ENCODE data around the gene CCDC63. TPM values are rescaled to one million over a fixed set of nuclear protein-coding genes. Genes with fewer than 3 reads are reported as not detected.

CCDC63 gene
- total and polyA plus RNA-seq, 2 donors (not counting 1 experiment from before 2014, with no cell fraction given): not detected

GRCh38 chr12:110811972-110812371, 34.8 kb upstream of the CCDC63 start:
- Histone ChIP-seq H3K9me3 (ENCODE audit: control insufficient read depth, insufficient read depth, low read depth, low read length) (no peaks in the 10 kb centered on the region), H3K27ac (ENCODE audit: insufficient read depth, low read length) (no peak overlapping the region), H4K20me1 (ENCODE audit: control insufficient read depth, extremely low read depth, insufficient read depth, low read length) (no peaks in the 10 kb centered on the region), H3K9ac (ENCODE audit: insufficient read depth, low read length) (no peak overlapping the region), H3K4me1 (ENCODE audit: control insufficient read depth, extremely low read depth, insufficient read depth, low read length) (no peaks in the 10 kb centered on the region), H3K4me2 (ENCODE audit: extremely low read depth, insufficient read depth, low read length) (no peak overlapping the region), H2AFZ (ENCODE audit: low read length) (no peak overlapping the region), H3K27me3 (ENCODE audit: control insufficient read depth, insufficient read depth, low read length) (no peaks in the 10 kb centered on the region), H3K79me2 (ENCODE audit: control insufficient read depth, insufficient read depth, low read length) (no peaks in the 10 kb centered on the region), H3K36me3 (ENCODE audit: control insufficient read depth, insufficient read depth, low read length) (no peaks in the 10 kb centered on the region), H3K4me3 (replicated peaks in 1 of 4; ENCODE audit: control extremely low read depth in 1 of 4, insufficient read depth in 1 of 4, low read depth in 3 of 4, low read length in 4 of 4) (no peak overlapping the region)
- no peak for DNase-seq (ENCODE audit: low read depth in 2 of 2)
- TF ChIP-seq CTCF (conservative IDR thresholded peaks at IDR 0.05 in 1 of 2, IDR thresholded peaks at IDR 0.05 in 1 of 2; ENCODE audit: low read depth in 1 of 2, low read length in 2 of 2) (no peak), EZH2 (IDR thresholded peaks at IDR 0.05; ENCODE audit: low read length, missing control alignments) (no peak)

GRCh38 chr12:110813285-110813684, 33.5 kb upstream of the CCDC63 start:
- no peak overlapping the region for H3K9ac ChIP-seq (ENCODE audit: insufficient read depth, low read length)
- no peaks in the 10 kb centered on the region for H3K36me3 ChIP-seq (ENCODE audit: control insufficient read depth, insufficient read depth, low read length)
- no peak overlapping the region for H3K27ac ChIP-seq (ENCODE audit: insufficient read depth, low read length)
- H3K4me3 ChIP-seq (replicated peaks in 1 of 4; ENCODE audit: control extremely low read depth in 1 of 4, insufficient read depth in 1 of 4, low read depth in 3 of 4, low read length in 4 of 4): no peak overlapping the region
- TF ChIP-seq CTCF (conservative IDR thresholded peaks at IDR 0.05 in 1 of 2, IDR thresholded peaks at IDR 0.05 in 1 of 2; ENCODE audit: low read depth in 1 of 2, low read length in 2 of 2): no peak
- no peak for TF ChIP-seq EZH2 (IDR thresholded peaks at IDR 0.05; ENCODE audit: low read length, missing control alignments)
- no peaks in the 10 kb centered on the region for H3K79me2 ChIP-seq (ENCODE audit: control insufficient read depth, insufficient read depth, low read length)
- DNase-seq (ENCODE audit: low read depth in 2 of 2): no peak
- no peaks in the 10 kb centered on the region for H3K27me3 ChIP-seq (ENCODE audit: control insufficient read depth, insufficient read depth, low read length)
- no peaks in the 10 kb centered on the region for H4K20me1 ChIP-seq (ENCODE audit: control insufficient read depth, extremely low read depth, insufficient read depth, low read length)
- H3K4me1 ChIP-seq (ENCODE audit: control insufficient read depth, extremely low read depth, insufficient read depth, low read length): no peaks in the 10 kb centered on the region
- no peak overlapping the region for H3K4me2 ChIP-seq (ENCODE audit: extremely low read depth, insufficient read depth, low read length)
- H3K9me3 ChIP-seq (ENCODE audit: control insufficient read depth, insufficient read depth, low read depth, low read length): no peaks in the 10 kb centered on the region
- no peak overlapping the region for H2AFZ ChIP-seq (ENCODE audit: low read length)

GRCh38 chr12:110813756-110814155, 33.0 kb upstream of the CCDC63 start:
- no peaks in the 10 kb centered on the region for H3K4me1 ChIP-seq (ENCODE audit: control insufficient read depth, extremely low read depth, insufficient read depth, low read length)
- H3K9ac ChIP-seq (ENCODE audit: insufficient read depth, low read length): no peak overlapping the region
- H3K27ac ChIP-seq (ENCODE audit: insufficient read depth, low read length): no peak overlapping the region
- H3K36me3 ChIP-seq (ENCODE audit: control insufficient read depth, insufficient read depth, low read length): no peaks in the 10 kb centered on the region
- no peak for DNase-seq (ENCODE audit: low read depth in 2 of 2)
- H2AFZ ChIP-seq (ENCODE audit: low read length): no peak overlapping the region
- no peak overlapping the region for H3K4me3 ChIP-seq (replicated peaks in 1 of 4; ENCODE audit: control extremely low read depth in 1 of 4, insufficient read depth in 1 of 4, low read depth in 3 of 4, low read length in 4 of 4)
- H3K27me3 ChIP-seq (ENCODE audit: control insufficient read depth, insufficient read depth, low read length): no peaks in the 10 kb centered on the region
- no peaks in the 10 kb centered on the region for H3K9me3 ChIP-seq (ENCODE audit: control insufficient read depth, insufficient read depth, low read depth, low read length)
- H3K4me2 ChIP-seq (ENCODE audit: extremely low read depth, insufficient read depth, low read length): no peak overlapping the region
- H3K79me2 ChIP-seq (ENCODE audit: control insufficient read depth, insufficient read depth, low read length): no peaks in the 10 kb centered on the region
- TF ChIP-seq CTCF (conservative IDR thresholded peaks at IDR 0.05 in 1 of 2, IDR thresholded peaks at IDR 0.05 in 1 of 2; ENCODE audit: low read depth in 1 of 2, low read length in 2 of 2) (no peak), EZH2 (IDR thresholded peaks at IDR 0.05; ENCODE audit: low read length, missing control alignments) (no peak)
- no peaks in the 10 kb centered on the region for H4K20me1 ChIP-seq (ENCODE audit: control insufficient read depth, extremely low read depth, insufficient read depth, low read length)

All from fibroblast of lung (primary cell).